ENCODE measurements around the gene KRT4.

DNA sequence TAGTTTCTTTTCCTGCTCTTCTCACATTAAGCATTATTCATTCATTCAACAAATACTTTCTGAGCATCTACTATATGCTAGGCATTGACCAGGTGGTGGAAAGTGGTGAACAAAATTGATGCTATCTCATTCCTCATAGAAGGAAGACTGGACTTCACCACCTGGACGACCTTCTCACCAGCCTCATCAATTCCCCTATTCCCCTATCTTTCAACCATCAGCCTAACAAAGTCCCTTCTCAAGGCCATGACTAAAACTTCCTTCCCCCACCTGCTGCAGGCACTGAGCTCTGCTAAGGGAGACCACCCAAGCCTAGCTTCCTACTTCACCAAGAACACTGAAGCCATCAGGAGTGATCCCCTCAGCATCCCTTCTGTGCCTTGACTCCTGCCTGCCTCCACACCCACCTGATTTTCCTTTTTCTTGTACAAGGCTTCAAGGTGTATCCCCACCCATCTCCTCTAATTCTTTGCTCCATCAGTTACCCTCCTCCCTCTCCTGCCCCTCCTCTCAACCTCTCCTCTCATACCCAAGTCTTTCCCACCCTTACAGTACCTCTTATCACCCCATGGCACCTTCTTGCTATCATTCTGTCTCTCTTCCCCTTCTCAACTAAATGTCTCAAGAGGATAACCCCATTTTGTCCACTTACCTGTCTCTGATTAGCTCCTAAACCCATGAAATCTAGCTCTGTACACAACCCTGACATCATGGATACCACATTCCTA lies 56.3 kb downstream of the KRT4 start:
- TF ChIP-seq POLR2A (IDR thresholded peaks at IDR 0.05), result no peak
- TF ChIP-seq, protein P1, sequence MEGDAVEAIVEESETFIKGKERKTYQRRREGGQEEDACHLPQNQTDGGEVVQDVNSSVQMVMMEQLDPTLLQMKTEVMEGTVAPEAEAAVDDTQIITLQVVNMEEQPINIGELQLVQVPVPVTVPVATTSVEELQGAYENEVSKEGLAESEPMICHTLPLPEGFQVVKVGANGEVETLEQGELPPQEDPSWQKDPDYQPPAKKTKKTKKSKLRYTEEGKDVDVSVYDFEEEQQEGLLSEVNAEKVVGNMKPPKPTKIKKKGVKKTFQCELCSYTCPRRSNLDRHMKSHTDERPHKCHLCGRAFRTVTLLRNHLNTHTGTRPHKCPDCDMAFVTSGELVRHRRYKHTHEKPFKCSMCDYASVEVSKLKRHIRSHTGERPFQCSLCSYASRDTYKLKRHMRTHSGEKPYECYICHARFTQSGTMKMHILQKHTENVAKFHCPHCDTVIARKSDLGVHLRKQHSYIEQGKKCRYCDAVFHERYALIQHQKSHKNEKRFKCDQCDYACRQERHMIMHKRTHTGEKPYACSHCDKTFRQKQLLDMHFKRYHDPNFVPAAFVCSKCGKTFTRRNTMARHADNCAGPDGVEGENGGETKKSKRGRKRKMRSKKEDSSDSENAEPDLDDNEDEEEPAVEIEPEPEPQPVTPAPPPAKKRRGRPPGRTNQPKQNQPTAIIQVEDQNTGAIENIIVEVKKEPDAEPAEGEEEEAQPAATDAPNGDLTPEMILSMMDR (IDR thresholded peaks at IDR 0.05), result no peak

All from adrenal gland (tissue), 5 donors.